ENCODE data around the gene LOXL3.

The LOXL3 gene

DNA sequence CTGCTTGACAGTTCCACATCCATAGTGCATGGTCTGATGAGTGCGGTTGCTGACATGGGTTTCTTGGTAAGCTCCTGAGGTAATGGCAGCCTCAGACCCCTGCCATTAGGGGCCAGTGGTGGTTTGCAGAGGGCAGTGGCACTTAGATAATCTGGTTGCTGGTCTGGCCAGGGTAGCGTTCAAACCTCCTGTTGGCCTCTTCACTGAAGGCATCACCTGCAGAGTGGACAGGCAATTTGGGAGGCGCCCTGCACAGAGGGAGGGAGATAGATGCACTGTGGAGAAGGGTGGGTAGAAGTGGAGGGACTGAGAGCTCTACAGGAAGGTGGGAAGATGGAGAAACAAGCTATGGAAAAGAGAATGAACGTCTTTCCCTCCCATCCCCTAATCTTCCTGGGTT is 20.3 kb downstream of the LOXL3 start:
- Mint-ChIP-seq H3K36me3 (ENCODE audit: low read depth) (peaks cover 60% of the 10 kb centered on the region), H3K4me3 (no peak overlapping the region), H3K9me3 (no peaks in the 10 kb centered on the region), H3K4me1 (ENCODE audit: low read depth) (peaks cover 23% of the 10 kb centered on the region), H3K27me3 (peaks cover 2% of the 10 kb centered on the region), H3K27ac (no peak overlapping the region)
- intact Hi-C loops (cut with micrococcal nuclease) = loop anchor here (5.0 kb wide), 3 partner anchors 36 to 281 kb away; partner anchors contain the start of gene LBX2

GRCh38 chr2:74532222-74532621 is 21.5 kb downstream of the LOXL3 start:
- Mint-ChIP-seq H3K27ac (peak overlapping the region; percentile 39), H3K27me3 (no peaks in the 10 kb centered on the region), H3K4me1 (ENCODE audit: low read depth) (peaks cover 36% of the 10 kb centered on the region), H3K36me3 (ENCODE audit: low read depth) (peaks cover 72% of the 10 kb centered on the region), H3K9me3 (no peaks in the 10 kb centered on the region), H3K4me3 (no peak overlapping the region)
- intact Hi-C loops (cut with micrococcal nuclease) = loop anchor here (5.0 kb wide), 3 partner anchors 35 to 280 kb away; partner anchors contain the start of gene LBX2

- peak overlapping the region; percentile 39 for H3K27ac Mint-ChIP-seq
- H3K4me1 Mint-ChIP-seq (ENCODE audit: low read depth) = peaks cover 41% of the 10 kb centered on the region
- H3K9me3 Mint-ChIP-seq = no peaks in the 10 kb centered on the region
- peaks cover 78% of the 10 kb centered on the region for H3K36me3 Mint-ChIP-seq (ENCODE audit: low read depth)
- intact Hi-C loops (cut with micrococcal nuclease) = loop anchor here (5.0 kb wide), 3 partner anchors 34 to 279 kb away; partner anchors contain the start of gene LBX2
- no peak overlapping the region for H3K4me3 Mint-ChIP-seq
- H3K27me3 Mint-ChIP-seq = no peaks in the 10 kb centered on the region
These were observed 22.1 kb downstream of the LOXL3 start for GRCh38 chr2:74531666-74532065.

GRCh38 chr2:74530239-74531187 is 23.2 kb downstream of the LOXL3 start:
- Mint-ChIP-seq H3K4me3 (peak overlapping the region; percentile 99), H3K9me3 (no peaks in the 10 kb centered on the region), H3K27ac (peak overlapping the region; percentile 97), H3K27me3 (no peaks in the 10 kb centered on the region), H3K36me3 (ENCODE audit: low read depth) (peaks cover 81% of the 10 kb centered on the region), H3K4me1 (ENCODE audit: low read depth) (peaks cover 48% of the 10 kb centered on the region)
- intact Hi-C loops (cut with micrococcal nuclease) = loop anchor here (5.0 kb wide), 3 partner anchors 33 to 278 kb away; partner anchors contain the start of gene LBX2

DNA sequence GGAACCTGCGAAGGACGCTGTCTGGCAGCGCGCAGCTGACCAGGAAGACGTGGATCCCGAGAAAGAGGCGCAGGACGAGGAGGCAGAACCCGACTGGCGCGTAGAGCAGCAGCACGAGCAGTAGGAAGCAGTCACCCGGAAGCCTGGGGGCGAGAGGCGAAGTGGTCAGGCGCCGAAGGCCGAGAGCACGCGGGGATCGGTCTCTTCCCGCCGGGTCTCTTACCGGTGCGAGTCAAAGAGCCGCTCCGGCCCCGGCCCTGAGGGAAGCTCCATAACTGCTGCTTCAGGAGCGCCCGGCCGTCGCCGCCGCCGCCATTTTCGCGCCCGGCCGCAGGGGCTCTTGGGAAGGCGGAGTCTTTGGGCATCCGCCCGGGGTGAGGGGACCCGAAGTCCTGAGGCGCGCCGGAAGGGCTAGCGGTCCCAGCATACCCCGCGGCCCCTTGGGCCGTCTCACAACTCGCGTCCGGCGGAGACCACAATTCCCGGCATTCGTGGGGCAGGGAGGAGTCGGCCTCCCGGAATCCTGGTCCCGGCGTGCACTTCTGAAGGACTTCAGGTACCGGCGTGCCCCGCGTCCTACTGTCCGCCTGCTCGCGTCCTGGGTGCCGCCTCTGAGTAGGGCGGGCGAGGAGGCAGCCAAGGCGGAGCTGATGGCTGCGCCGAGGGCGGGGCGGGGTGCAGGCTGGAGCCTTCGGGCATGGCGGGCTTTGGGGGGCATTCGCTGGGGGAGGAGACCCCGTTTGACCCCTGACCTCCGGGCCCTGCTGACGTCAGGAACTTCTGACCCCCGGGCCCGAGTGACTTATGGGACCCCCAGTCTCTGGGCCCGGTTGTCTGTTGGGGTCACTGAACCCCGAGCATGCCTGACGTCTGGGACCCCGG is 24.1 kb downstream of the LOXL3 start, which contains the start of the genes AUP1 and HTRA2:
Gene AUP1, minus strand, starts transcription at position 350 of the 882 bp plus-strand sequence. Its CDS starts 77 bp downstream, at position 273.
Gene HTRA2, plus strand, starts transcription at position 577 of the 882 bp plus-strand sequence. Its CDS starts 74 bp downstream, at position 651.
- intact Hi-C loops (cut with micrococcal nuclease) = loop anchor here (1.0 to 5.0 kb wide), 6 partner anchors 22 to 277 kb away; partner anchors contain the start of genes INO80B, LBX2, PCGF1 and TTC31
- Mint-ChIP-seq H3K9me3 (no peaks in the 10 kb centered on the region), H3K36me3 (ENCODE audit: low read depth) (peaks cover 75% of the 10 kb centered on the region), H3K4me3 (peak within 1 kb of the TSS; percentile 99), H3K4me1 (ENCODE audit: low read depth) (peaks cover 48% of the 10 kb centered on the region), H3K27ac (peak within 1 kb of the TSS; percentile 97), H3K27me3 (no peaks in the 10 kb centered on the region)

DNA sequence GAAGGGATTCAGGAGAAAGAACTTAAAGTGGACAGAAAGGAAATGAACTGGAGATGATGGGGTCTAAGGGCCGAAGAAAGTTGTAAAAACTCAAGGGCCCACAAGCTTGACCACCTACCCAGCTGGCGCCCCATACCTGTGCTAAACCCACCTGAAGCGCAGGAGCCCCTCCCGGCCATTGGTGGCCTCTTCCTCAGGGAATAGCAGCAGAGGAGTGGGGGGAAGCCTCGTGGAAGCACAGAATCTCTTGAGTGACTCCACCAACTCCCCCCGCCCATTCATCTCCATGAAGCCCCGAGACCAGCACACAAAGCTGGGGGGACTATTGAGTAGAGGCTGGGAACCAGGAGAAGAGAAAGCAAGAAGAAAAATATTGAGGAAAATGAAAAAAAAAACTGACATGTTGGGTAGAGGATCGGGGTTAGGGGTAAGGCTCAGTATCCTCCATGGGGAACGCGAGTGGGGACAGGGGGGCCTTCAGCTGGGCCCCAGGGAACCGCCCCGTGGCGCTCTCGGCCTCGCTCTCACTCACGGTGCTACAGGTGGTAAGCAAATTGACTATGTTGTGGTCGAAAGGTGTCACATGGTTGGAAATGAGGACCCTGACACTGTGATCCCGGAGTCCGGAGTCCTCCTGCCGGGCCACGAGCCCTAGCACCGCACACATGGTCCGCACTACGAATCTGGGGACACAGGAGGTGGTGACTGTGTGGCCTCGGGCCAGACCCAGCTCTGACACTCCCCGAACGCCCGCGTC is 25.0 kb downstream of the LOXL3 start:
- Mint-ChIP-seq H3K36me3 (ENCODE audit: low read depth) (peaks cover 67% of the 10 kb centered on the region), H3K9me3 (no peaks in the 10 kb centered on the region), H3K4me1 (ENCODE audit: low read depth) (peaks cover 48% of the 10 kb centered on the region), H3K4me3 (peak overlapping the region; percentile 99), H3K27me3 (no peaks in the 10 kb centered on the region), H3K27ac (peak overlapping the region; percentile 97)
- intact Hi-C loops (cut with micrococcal nuclease) = loop anchor here (1.0 to 2.0 kb wide), 3 partner anchors 21 to 74 kb away; partner anchors contain the start of genes INO80B, PCGF1 and TTC31

- H3K27ac Mint-ChIP-seq = peak overlapping the region; percentile 97
- intact Hi-C loops (cut with micrococcal nuclease) = loop anchor here (2.0 kb wide), 1 partner anchor 73 kb away; the partner anchor contains the start of gene INO80B
- no peak overlapping the region for H3K4me3 Mint-ChIP-seq
- H3K4me1 Mint-ChIP-seq (ENCODE audit: low read depth) = peaks cover 48% of the 10 kb centered on the region
- peaks cover 2% of the 10 kb centered on the region for H3K27me3 Mint-ChIP-seq
- no peaks in the 10 kb centered on the region for H3K9me3 Mint-ChIP-seq
- H3K36me3 Mint-ChIP-seq (ENCODE audit: low read depth) = peaks cover 56% of the 10 kb centered on the region
These were observed 26.0 kb downstream of the LOXL3 start for GRCh38 chr2:74527741-74528140.

- Mint-ChIP-seq H3K4me3 (no peak overlapping the region), H3K27ac (peak overlapping the region; percentile 97), H3K36me3 (ENCODE audit: low read depth) (peaks cover 46% of the 10 kb centered on the region), H3K27me3 (peaks cover 8% of the 10 kb centered on the region), H3K4me1 (ENCODE audit: low read depth) (peaks cover 42% of the 10 kb centered on the region), H3K9me3 (no peaks in the 10 kb centered on the region)
- intact Hi-C loops (cut with micrococcal nuclease) = no loop called here
These were observed 27.0 kb downstream of the LOXL3 start for GRCh38 chr2:74526649-74527230.

GRCh38 chr2:74525717-74526648 is 27.8 kb downstream of the LOXL3 start, which contains the start of gene DQX1:
TSS of gene DQX1 (minus strand) at chr2:74526231. CDS start at chr2:74525729, 502 bp downstream.
- intact Hi-C loops (cut with micrococcal nuclease) = no loop called here
- Mint-ChIP-seq H3K9me3 (no peaks in the 10 kb centered on the region), H3K4me3 (no peak within 1 kb of the TSS), H3K36me3 (ENCODE audit: low read depth) (peaks cover 40% of the 10 kb centered on the region), H3K27ac (peak within 1 kb of the TSS; percentile 97), H3K4me1 (ENCODE audit: low read depth) (peaks cover 34% of the 10 kb centered on the region), H3K27me3 (peaks cover 16% of the 10 kb centered on the region)

- Mint-ChIP-seq H3K4me3 (no peak overlapping the region), H3K4me1 (ENCODE audit: low read depth) (peaks cover 30% of the 10 kb centered on the region), H3K36me3 (ENCODE audit: low read depth) (peaks cover 36% of the 10 kb centered on the region), H3K27ac (no peak overlapping the region), H3K9me3 (no peaks in the 10 kb centered on the region), H3K27me3 (peaks cover 23% of the 10 kb centered on the region)
- intact Hi-C loops (cut with micrococcal nuclease) = no loop called here
These were observed 28.6 kb downstream of the LOXL3 start for GRCh38 chr2:74524955-74525716.

DNA sequence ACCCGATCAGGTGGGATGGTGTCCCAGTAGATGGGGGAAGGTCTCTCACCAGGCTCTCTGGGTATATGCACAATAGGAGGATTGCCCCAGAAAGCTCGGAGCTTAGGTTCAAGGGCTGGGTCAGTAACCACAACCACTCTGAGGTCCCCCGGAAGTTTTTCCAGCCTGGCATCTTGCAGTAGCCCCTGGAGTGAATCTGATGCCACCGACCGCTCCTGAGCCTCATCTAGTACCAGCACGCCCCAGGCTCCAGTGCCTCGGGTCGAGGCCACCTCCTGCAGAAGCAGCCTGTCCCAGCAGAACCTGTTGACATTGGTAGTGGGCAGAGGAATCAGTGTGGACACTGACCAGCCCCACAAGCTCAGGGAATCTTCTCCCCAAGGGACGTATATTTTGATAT is 29.7 kb downstream of the LOXL3 start:
- H3K9me3 Mint-ChIP-seq = no peaks in the 10 kb centered on the region
- H3K36me3 Mint-ChIP-seq (ENCODE audit: low read depth) = peaks cover 31% of the 10 kb centered on the region
- no peak overlapping the region for H3K27ac Mint-ChIP-seq
- intact Hi-C loops (cut with micrococcal nuclease) = no loop called here
- peaks cover 34% of the 10 kb centered on the region for H3K27me3 Mint-ChIP-seq
- H3K4me1 Mint-ChIP-seq (ENCODE audit: low read depth) = peaks cover 30% of the 10 kb centered on the region
- H3K4me3 Mint-ChIP-seq = no peak overlapping the region
